HCT116 (cell line): ENCODE measurements around the gene ZNF814. TPM values are rescaled to one million over a fixed set of nuclear protein-coding genes. Genes with fewer than 3 reads are reported as not detected.
"Not testable (repeated sequence)": the region's sequence is repeated elsewhere in the genome, so short reads cannot be mapped to it uniquely, and the experiment has no call there.

ENCODE experiments used
- ATAC-seq: fragments of 200-7000 bp; cut with Tn5 transposase; 2 replicates; pipeline ENCODE4 v1.9.1; 2020; ENCODE audit warnings: mild to moderate bottlenecking, moderate library complexity
- BruUV-seq: library from RNA; stranded (reverse); fragments of 400-500 nt; replicated peaks from 2 replicates; lab custom pipeline; 2021; lab: Mats Ljungman, UMichigan
- CTCF ChIA-PET: fragments of 300-600 bp; sonication (Branson Sonifier 250); formaldehyde crosslinking; loops from one replicate; lab custom pipeline; 2021; ENCODE audit warnings: antibody characterized with exemption; lab: Charles Lee
- POLR2A ChIA-PET: fragments of 300-600, 350-600 bp; sonication (Branson Sonifier 250); formaldehyde crosslinking; loops from one replicate; lab custom pipeline; 2021; ENCODE audit warnings: antibody characterized with exemption; lab: Charles Lee
- RAD21 ChIA-PET, 2 experiments: fragments of 300-600 bp; sonication (Branson Sonifier 250); formaldehyde crosslinking; loops; one replicate each; lab custom pipeline; 2023; ENCODE audit warnings: low total read pairs in 2 of 2; ENCODE audit not compliant: uncharacterized antibody in 2 of 2, unreplicated experiment in 2 of 2, low non-redundant PET in 1 of 2; lab: Charles Lee
- DNase-seq: peaks from one replicate; pipeline ENCODE4 v3.0.0-alpha.2; 2010; ENCODE audit warnings: low read depth, low spot score
- H2AFZ ChIP-seq: fragments of 200-600 bp; shearing (Covaris generic), sonication (generic); 2 replicates; pipeline ENCODE4 v1.6.1; 2017; ENCODE audit warnings: low read depth, mixed run types, mixed read lengths, antibody characterized with exemption, low read length; ENCODE audit not compliant: poor library complexity, severe bottlenecking
- H3K27ac ChIP-seq: 2 replicates; pipeline ENCODE4 v1.5.1; 2012; ENCODE audit warnings: low read depth, low read length
- H3K27me3 ChIP-seq: fragments of 200-600 bp; sonication (generic); 2 replicates; pipeline ENCODE4 v1.6.1; 2016; ENCODE audit warnings: mixed run types, low read length, mixed read lengths; ENCODE audit not compliant: insufficient read depth
- H3K36me3 ChIP-seq, 2 experiments: fragments of 200-500 bp in 1 of 2; fragments of 200-600 bp in 1 of 2; sonication (Bioruptor generic) in 1 of 2; sonication (generic) in 1 of 2; 2 replicates each; pipeline versions ENCODE4 v1.5.1 to v1.6.1; 2014 to 2016; ENCODE audit warnings: low read length in 2 of 2, inconsistent platforms in 1 of 2, mixed read lengths in 1 of 2, mixed run types in 1 of 2; ENCODE audit not compliant: insufficient read depth in 2 of 2, control insufficient read depth in 1 of 2
- H3K4me1 ChIP-seq, 2 experiments: fragments of 200-600 bp in 1 of 2; sonication (generic) in 1 of 2; 2 replicates each; pipeline versions ENCODE4 v1.5.1 to v1.6.1; 2012 to 2017; ENCODE audit warnings: low read length in 2 of 2, inconsistent platforms in 1 of 2, mild to moderate bottlenecking in 1 of 2, mixed read lengths in 1 of 2, mixed run types in 1 of 2, moderate library complexity in 1 of 2; ENCODE audit not compliant: insufficient read depth in 2 of 2, control insufficient read depth in 1 of 2
- H3K4me2 ChIP-seq: fragments of 200-600 bp; sonication (generic); 2 replicates; pipeline ENCODE4 v1.6.1; 2017; ENCODE audit warnings: mixed run types, low read length, mixed read lengths
- H3K4me3 ChIP-seq, 2 experiments: fragments of 200-600 bp in 1 of 2; sonication (generic) in 1 of 2; replicated peaks in 1 of 2; 2 replicates each; pipeline ENCODE4 v1.5.1; 2011 to 2016; ENCODE audit warnings: low read length in 2 of 2, control low read depth in 1 of 2, low read depth in 1 of 2, mild to moderate bottlenecking in 1 of 2, mixed read lengths in 1 of 2, mixed run types in 1 of 2
- H3K79me2 ChIP-seq: fragments of 200-600 bp; sonication (generic); 2 replicates; pipeline ENCODE4 v1.6.1; 2017; ENCODE audit warnings: mild to moderate bottlenecking, mixed run types, low read length, moderate library complexity, mixed read lengths; ENCODE audit not compliant: insufficient read depth
- H3K9ac ChIP-seq: fragments of 200-600 bp; sonication (generic); 2 replicates; pipeline ENCODE4 v1.6.1; 2016; ENCODE audit warnings: low read length, mixed read lengths
- H3K9me2 ChIP-seq: fragments of 200-600 bp; sonication (generic), shearing (Covaris generic); 2 replicates; pipeline ENCODE4 v1.6.1; 2017; ENCODE audit warnings: mixed run types, mild to moderate bottlenecking, moderate library complexity; ENCODE audit not compliant: insufficient read depth
- H3K9me3 ChIP-seq, 2 experiments: fragments of 200-500 bp in 1 of 2; fragments of 200-600 bp in 1 of 2; sonication (Bioruptor generic) in 1 of 2; sonication (generic) in 1 of 2; 2 replicates each; pipeline ENCODE4 v1.6.1; 2014 to 2017; ENCODE audit warnings: low read length in 2 of 2, mixed read lengths in 2 of 2, inconsistent platforms in 1 of 2, low read depth in 1 of 2, mild to moderate bottlenecking in 1 of 2, mixed run types in 1 of 2, moderate library complexity in 1 of 2; ENCODE audit not compliant: control insufficient read depth in 1 of 2, insufficient read depth in 1 of 2
- H4K20me1 ChIP-seq: fragments of 200-600 bp; sonication (generic), shearing (Covaris generic); 2 replicates; pipeline ENCODE4 v1.6.1; 2017; ENCODE audit warnings: mixed run types, mild to moderate bottlenecking, moderate library complexity; ENCODE audit not compliant: insufficient read depth
- EGR1 ChIP-seq: IDR thresholded peaks from 2 replicates; pipeline ENCODE4 v1.6.1; 2012; ENCODE audit warnings: low read depth
- ELF1 ChIP-seq: IDR thresholded peaks from 2 replicates; pipeline ENCODE4 v1.6.1; 2012; ENCODE audit warnings: low read depth, borderline replicate concordance
- EZH2 ChIP-seq: fragments of 200-600 bp; sonication (generic); IDR thresholded peaks from 2 replicates; pipeline ENCODE4 v1.6.1; 2017; ENCODE audit warnings: antibody characterized with exemption, mixed run types
- FOSL1 ChIP-seq: IDR thresholded peaks from 2 replicates; pipeline ENCODE4 v1.6.1; 2012; ENCODE audit warnings: low read depth
- JUND ChIP-seq: IDR thresholded peaks from 2 replicates; pipeline ENCODE4 v1.6.1; 2012
- RAD21 ChIP-seq: IDR thresholded peaks from 2 replicates; pipeline ENCODE4 v1.6.1; 2012; ENCODE audit warnings: low read depth, mild to moderate bottlenecking
- TCF7L2 ChIP-seq: IDR thresholded peaks from 2 replicates; pipeline ENCODE4 v1.7.0; 2011; ENCODE audit warnings: borderline replicate concordance, inconsistent platforms; ENCODE audit not compliant: insufficient read depth, insufficient read length; ENCODE audit errors: extremely low read depth
- YY1 ChIP-seq: IDR thresholded peaks from 2 replicates; pipeline ENCODE4 v1.6.1; 2011; ENCODE audit warnings: low read length, low read depth, moderate library complexity, mild to moderate bottlenecking; ENCODE audit not compliant: insufficient replicate concordance; ENCODE audit errors: extremely low read depth
- ZFX ChIP-seq: fragments of 450-650 bp; IDR thresholded peaks from 2 replicates; pipeline ENCODE4 v1.6.1; 2017
- intact Hi-C: fragments of 100-400 bp; cut with micrococcal nuclease; formaldehyde crosslinking; loops from 2 replicates; pipeline ENCODE4 v1.10.0; 2022
- total RNA-seq: library from RNA; stranded (reverse); gene quantifications from one replicate; pipeline ENCODE4 v1.2.1, GENCODE V29; 2021; ENCODE audit not compliant: unreplicated experiment
- TF ChIP-seq, protein P1 (sequence below): IDR thresholded peaks from 2 replicates; pipeline ENCODE4 v1.6.1; 2012
- TF ChIP-seq, protein P2 (sequence below), 3 experiments: fragments of 200-600 bp in 1 of 3; sonication (generic) in 1 of 3; IDR thresholded peaks in 2 of 3; conservative IDR thresholded peaks in 1 of 3; 2 replicates each; pipeline ENCODE4 v1.5.1; 2012 to 2017; ENCODE audit warnings: low read depth in 2 of 3, low read length in 2 of 3, antibody characterized with exemption in 1 of 3, borderline replicate concordance in 1 of 3, control low read depth in 1 of 3, mild to moderate bottlenecking in 1 of 3, mixed read lengths in 1 of 3, mixed run types in 1 of 3, moderate library complexity in 1 of 3; ENCODE audit not compliant: insufficient read depth in 1 of 3

The ZNF814 gene
- total RNA-seq, 1 experiment from 2014 or later = 2.5 TPM

DNA sequence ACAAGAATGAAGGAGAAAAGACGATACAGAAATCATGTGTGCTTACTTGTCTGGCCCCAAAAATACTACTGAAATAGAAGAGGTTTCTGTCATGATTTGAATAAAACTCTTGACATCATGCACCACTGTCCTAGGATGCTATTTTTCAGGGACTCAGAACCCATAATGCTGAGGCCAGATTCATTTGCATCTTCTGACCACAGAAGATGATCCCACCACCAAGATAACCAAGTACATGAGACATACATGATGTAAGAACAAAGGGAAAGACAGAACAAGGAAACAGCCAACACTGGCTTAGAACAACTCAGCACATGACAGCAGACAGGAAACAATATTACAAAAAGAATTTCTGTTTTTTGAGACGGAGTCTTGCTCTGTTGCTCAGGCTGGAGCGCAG, 76.6 kb downstream of the ZNF814 start:
- no peak overlapping the region for H3K9ac ChIP-seq
- H3K4me1 ChIP-seq = peaks cover 0 to 12% of the 10 kb centered on the region in 2 experiments; a peak in 1 of 4 replicates
- TF ChIP-seq, protein P1, sequence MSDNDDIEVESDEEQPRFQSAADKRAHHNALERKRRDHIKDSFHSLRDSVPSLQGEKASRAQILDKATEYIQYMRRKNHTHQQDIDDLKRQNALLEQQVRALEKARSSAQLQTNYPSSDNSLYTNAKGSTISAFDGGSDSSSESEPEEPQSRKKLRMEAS = no peak
- TF ChIP-seq ELF1 (no peak), JUND (no peak), FOSL1 (no peak), EGR1 (no peak), TCF7L2 (no peak), EZH2 (no peak), YY1 (no peak), ZFX (no peak), RAD21 (no peak)
- TF ChIP-seq, protein P2, sequence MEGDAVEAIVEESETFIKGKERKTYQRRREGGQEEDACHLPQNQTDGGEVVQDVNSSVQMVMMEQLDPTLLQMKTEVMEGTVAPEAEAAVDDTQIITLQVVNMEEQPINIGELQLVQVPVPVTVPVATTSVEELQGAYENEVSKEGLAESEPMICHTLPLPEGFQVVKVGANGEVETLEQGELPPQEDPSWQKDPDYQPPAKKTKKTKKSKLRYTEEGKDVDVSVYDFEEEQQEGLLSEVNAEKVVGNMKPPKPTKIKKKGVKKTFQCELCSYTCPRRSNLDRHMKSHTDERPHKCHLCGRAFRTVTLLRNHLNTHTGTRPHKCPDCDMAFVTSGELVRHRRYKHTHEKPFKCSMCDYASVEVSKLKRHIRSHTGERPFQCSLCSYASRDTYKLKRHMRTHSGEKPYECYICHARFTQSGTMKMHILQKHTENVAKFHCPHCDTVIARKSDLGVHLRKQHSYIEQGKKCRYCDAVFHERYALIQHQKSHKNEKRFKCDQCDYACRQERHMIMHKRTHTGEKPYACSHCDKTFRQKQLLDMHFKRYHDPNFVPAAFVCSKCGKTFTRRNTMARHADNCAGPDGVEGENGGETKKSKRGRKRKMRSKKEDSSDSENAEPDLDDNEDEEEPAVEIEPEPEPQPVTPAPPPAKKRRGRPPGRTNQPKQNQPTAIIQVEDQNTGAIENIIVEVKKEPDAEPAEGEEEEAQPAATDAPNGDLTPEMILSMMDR (IDR thresholded peaks at IDR 0.05 in 2 of 3, conservative IDR thresholded peaks at IDR 0.05 in 1 of 3; ENCODE audit: borderline replicate concordance in 1 of 3, insufficient read depth in 1 of 3, low read depth in 2 of 3, low read length in 2 of 3) = no peak
- H3K9me2 ChIP-seq = no peaks in the 10 kb centered on the region
- H3K36me3 ChIP-seq = peaks cover 11 to 27% of the 10 kb centered on the region in 2 experiments
- no peak for ATAC-seq
- no peak overlapping the region for H3K4me3 ChIP-seq
- no peaks in the 10 kb centered on the region for H4K20me1 ChIP-seq
- ChIA-PET CTCF (no interaction called here), RAD21 (no interaction called here), POLR2A (no interaction called here)
- H2AFZ ChIP-seq = no peak overlapping the region
- no TSS peak for BruUV-seq
- H3K4me2 ChIP-seq = no peak overlapping the region
- H3K27me3 ChIP-seq = no peaks in the 10 kb centered on the region
- no peak for DNase-seq
- no peaks in the 10 kb centered on the region for H3K9me3 ChIP-seq
- no peak overlapping the region for H3K27ac ChIP-seq
- intact Hi-C loops = no loop called here
- peaks cover 26% of the 10 kb centered on the region for H3K79me2 ChIP-seq

DNA sequence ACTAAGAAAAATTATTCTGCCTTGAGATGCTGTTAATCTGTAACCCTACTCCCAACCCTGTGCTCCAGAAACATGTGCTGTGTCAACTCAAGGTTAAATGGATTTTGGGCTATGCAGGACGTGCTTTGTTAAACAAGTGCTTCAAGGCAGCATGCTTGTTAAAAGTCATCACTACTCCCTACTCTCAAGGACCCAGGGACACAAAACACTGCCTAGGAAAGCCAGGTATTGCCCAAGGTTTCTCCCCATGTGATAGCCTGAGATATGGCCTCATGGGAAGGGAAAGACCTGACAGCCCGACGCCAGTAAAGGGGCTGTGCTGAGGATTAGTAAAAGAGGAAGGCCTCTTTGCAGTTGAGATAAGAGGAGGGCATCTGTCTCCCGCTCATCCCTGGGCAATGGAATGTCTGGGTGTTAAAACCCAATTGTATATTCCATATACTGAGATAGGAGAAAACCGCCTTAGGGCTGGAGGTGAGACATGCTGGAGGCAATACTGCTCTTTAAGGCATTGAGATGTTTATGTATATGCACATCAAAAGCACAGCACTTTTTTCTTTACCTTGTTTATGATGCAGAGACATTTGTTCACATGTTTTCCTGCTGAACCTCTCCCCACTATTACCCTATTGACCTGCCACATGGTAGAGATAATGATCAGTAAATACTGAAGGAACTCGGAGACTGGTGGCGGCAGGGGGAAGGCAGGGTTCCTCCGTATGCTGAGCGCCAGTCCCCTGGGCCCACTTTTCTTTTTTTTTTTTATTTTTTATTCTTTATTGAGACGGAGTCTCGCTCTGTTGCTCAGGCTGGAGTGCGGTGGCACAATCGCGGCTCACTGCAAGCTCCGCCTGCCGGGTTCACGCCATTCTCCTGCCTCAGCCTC, 78.2 kb downstream of the ZNF814 start:
- H4K20me1 ChIP-seq, ATAC-seq, DNase-seq, H2AFZ ChIP-seq, POLR2A ChIA-PET, H3K9me2 ChIP-seq, RAD21 ChIA-PET, H3K9me3 ChIP-seq, H3K27ac ChIP-seq, H3K4me2 ChIP-seq, BruUV-seq, H3K9ac ChIP-seq, intact Hi-C loops, H3K27me3 ChIP-seq, H3K4me3 ChIP-seq, CTCF ChIA-PET: not testable (repeated sequence)
- Histone ChIP-seq H3K36me3 (peaks cover 11 to 27% of the 10 kb centered on the region in 2 experiments), H3K79me2 (peaks cover 26% of the 10 kb centered on the region), H3K4me1 (peaks cover 0 to 12% of the 10 kb centered on the region in 2 experiments; a peak in 1 of 4 replicates)
